IPS-11a (cell line): ENCODE data around the gene SPG11.
A peak's percentile ranks its signal among the peaks of the same experiment; 100 is the strongest.
"Not testable (repeated sequence)": the region's sequence is repeated elsewhere in the genome, so short reads cannot be mapped to it uniquely, and the experiment has no call there.

Experiments used
- H3K4me3 ChIP-seq: one replicate; pipeline ENCODE4 v1.5.1; 2013; ENCODE audit warnings: low read depth, low read length, control low read depth

Gene SPG11

GRCh38 chr15:44565387-44566154 is 97.9 kb downstream of the SPG11 start:
- no peak overlapping the region for H3K4me3 ChIP-seq

GRCh38 chr15:44560926-44561325 is 102.5 kb downstream of the SPG11 start:
- H3K4me3 ChIP-seq: not testable (repeated sequence)

- no peak overlapping the region for H3K4me3 ChIP-seq
Measured at GRCh38 chr15:44554934-44555723, 108.3 kb downstream of the SPG11 start.

GRCh38 chr15:44550734-44551133 is 112.7 kb downstream of the SPG11 start:
- H3K4me3 ChIP-seq: no peak overlapping the region

DNA sequence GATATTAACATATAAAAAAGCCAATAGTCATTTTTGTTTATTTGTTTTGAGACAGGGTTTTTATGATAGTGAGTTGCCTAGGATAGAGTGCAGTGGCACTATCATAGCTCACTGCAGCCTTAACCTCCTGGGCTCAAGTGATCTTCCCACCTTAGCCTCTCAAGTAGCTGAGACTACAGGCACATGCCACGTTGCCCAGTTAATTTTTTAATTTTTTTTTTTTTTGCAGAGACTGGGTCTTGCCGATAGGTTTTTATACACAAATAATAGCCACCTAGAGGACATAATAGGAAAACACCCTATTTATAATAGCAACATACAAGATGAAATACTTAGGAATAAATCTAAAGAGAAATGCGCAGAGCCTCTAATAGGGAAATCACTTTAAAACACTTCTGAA is 113.2 kb downstream of the SPG11 start:
- H3K4me3 ChIP-seq: no peak overlapping the region

GRCh38 chr15:44549152-44549551 is 114.3 kb downstream of the SPG11 start:
- not testable (repeated sequence) for H3K4me3 ChIP-seq

DNA sequence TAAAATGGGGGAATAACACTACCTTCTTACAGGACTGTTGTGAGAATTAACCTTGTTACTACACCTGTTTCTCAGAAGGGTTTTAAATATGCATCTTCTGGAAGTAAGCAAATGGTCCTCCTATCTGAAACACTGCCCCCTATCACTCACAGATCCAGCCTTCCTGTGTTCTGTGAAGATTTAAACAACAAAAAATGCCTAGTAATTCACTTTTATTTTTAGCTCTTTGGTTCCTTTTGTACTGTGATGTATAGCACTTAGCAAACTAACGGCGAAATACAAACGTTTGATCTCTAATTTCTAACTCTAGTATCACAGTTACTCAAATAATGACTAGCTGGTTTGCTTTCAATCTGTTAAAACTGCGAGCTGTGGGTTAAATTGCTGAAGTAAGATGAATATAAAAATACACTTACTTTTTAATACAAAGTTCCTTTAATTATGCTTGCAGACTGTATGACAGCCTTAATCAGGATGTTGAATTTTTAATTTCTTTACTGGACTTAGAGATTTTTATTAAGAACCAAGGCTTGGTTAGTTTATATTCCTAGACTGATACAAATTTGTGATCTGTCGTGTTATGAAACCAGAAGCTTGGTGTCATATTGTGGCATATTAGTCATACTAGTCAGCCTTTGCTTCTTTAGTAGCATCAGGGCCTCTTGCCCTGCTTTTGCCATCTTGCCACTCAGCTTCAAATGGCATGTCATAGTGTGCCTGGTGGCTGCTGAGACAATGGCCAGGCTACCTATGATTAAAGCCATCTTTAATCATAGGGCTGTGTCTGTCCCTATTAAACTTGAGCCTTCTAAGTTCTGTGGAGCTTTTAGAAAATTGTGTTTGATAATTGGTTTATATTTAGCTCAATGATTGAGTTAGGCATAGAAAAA is 117.3 kb downstream of the SPG11 start:
- H3K4me3 ChIP-seq: no peak overlapping the region

DNA sequence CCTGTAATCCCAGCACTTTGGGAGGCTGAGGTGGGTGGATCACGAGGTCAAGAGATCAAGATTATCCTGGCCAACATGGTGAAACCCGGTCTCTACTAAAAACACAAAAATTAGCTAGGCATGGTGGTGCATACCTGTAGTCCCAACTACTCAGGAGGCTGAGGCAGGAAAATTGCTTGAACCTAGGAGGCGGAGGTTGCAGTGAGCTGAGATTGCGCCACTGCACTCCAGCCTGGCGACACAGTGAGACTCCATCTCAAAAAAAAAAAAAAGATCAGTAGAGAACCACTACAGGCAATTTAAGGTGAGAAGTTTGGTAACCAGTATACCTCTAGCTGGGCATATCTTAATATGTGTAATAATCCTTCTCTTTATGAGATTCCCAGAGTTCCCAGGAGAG is 118.7 kb downstream of the SPG11 start:
- not testable (repeated sequence) for H3K4me3 ChIP-seq

DNA sequence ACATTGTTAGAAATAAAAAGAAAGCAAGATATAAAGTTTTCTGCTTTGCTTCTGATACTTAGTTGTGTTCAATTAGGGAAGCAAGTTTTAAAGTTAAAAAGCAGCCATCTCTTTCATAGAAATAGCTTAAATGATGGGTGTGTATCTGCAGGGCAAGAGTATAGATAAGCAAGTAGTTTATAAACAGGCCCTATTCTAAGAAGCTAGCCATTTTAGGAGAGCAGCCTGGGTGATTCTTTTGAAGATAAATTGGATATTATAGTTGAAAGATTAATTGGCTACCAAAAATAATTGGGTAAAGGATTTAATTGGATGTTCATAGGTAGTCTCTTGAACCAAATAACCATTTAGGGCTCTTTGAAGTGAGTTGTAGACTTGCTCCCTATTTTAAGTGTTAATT is 120.9 kb downstream of the SPG11 start:
- H3K4me3 ChIP-seq: no peak overlapping the region

- H3K4me3 ChIP-seq: no peak overlapping the region
Measured at GRCh38 chr15:44541282-44541958, 122.0 kb downstream of the SPG11 start.

GRCh38 chr15:44537735-44538240 is 125.7 kb downstream of the SPG11 start:
- peak overlapping the region; percentile 88 for H3K4me3 ChIP-seq

DNA sequence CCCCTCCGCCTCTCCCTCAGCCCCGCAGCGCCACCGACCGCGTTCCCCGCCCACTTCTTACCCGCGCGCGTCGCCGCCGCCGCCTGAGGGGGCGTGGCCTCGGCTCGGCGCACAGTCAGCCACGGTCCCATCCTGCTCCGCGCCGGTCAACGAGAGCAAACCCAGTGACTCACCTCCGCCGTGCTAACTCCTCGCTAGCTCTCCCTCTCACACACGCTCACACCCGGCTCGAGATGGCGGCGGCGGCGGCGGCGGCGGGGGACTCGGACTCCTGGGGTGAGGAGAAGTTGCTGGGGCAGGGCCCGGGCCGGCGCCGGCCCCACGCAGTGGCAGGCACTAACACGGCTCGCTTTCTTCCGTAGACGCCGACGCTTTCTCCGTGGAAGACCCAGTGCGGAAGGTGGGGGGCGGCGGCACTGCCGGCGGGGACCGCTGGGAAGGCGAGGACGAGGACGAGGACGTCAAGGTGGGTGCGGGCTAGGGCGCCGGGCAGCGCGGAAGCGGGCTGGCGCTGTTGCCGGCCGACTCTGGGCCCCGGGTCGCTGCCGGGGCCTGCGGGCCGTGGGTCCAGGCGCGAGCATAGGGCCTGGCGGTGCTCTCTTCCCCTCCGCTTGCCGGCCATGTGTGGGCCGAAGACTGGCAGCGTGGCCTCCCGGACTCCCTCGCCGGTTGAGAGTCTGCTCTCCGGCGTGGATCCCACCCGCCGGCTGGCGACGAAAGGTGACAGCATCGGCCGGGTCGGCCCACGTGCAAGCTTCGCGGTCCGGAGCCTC is 126.3 kb downstream of the SPG11 start, which contains the start of gene EIF3J:
TSS of gene EIF3J (plus strand) at position 186 of the 773 bp plus-strand sequence. CDS start at position 234, 48 bp downstream.
- H3K4me3 ChIP-seq: peak within 1 kb of the TSS; percentile 88

- H3K4me3 ChIP-seq: peak overlapping the region; percentile 49
Measured at GRCh38 chr15:44536302-44536961, 127.0 kb downstream of the SPG11 start.

DNA sequence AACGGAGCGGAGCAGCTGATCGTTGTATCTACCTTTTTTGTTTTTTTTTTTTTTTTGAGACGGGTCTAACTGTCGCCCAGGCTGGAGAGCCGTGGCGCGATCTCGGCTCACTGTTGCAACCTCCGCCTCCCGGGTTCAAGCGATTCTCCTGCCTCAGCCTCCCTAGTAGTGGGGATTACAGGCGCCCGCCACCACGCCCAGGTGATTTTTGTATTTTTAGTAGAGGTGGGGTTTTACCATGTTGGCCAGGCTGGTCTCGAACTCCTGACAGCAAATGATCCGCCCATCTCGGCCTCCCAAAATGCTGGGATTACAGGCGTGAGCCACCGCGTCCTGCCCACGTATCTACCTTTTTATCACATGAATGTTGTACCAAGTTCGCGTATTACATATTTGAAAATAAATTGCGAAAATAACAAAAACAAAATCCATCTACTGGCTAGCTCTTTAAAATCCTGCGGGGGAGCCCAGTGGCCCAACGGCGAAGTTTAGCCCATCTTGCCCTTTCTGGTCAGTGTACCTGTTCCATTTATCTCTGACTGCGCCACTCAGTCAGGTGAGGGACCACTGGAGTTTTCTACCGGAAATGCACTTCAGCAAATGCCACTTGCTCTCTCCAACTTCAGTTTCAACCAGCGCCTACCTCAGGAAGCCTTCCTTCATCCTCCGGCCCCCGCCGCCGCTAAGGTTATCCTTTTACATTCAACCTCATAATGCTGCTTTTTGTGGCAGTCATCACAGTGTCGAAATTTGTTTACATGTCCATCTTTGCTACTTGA is 127.8 kb downstream of the SPG11 start:
- peak overlapping the region; percentile 49 for H3K4me3 ChIP-seq

DNA sequence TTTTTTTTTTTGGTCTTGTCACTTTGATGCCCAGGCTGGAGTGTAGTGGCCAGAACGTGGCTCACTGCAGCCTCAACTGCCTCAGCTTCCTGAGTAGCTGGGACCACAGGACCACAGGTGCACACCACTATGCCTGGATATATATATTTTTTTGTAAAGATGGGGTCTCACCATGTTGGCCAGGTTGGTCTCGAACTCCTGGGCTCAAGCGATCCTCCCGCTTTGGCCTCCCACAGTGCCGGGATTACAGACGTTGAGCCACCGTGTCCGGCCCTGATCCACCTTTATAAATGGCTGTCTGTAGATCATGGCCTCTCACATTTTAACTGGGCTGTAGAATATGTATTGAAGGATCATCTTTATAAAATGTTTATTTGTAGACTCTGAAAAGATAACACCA is 128.4 kb downstream of the SPG11 start:
- H3K4me3 ChIP-seq: no peak overlapping the region

- H3K4me3 ChIP-seq: no peak overlapping the region
Measured at GRCh38 chr15:44532689-44533088, 130.8 kb downstream of the SPG11 start.

GRCh38 chr15:44532275-44532674 is 131.2 kb downstream of the SPG11 start:
- not testable (repeated sequence) for H3K4me3 ChIP-seq

GRCh38 chr15:44530653-44531052 is 132.8 kb downstream of the SPG11 start:
- H3K4me3 ChIP-seq: no peak overlapping the region
